NT2/D1 (cell line): ENCODE results near the gene PRRG3.

ENCODE experiments used
- YY1 ChIP-seq: IDR thresholded peaks from 2 replicates; pipeline ENCODE4 v1.6.1; 2011; ENCODE audit not compliant: insufficient read length, insufficient read depth
- ZNF274 ChIP-seq: IDR thresholded peaks from 2 replicates; pipeline ENCODE4 v1.6.1; 2011; ENCODE audit warnings: mild to moderate bottlenecking, low read depth, low read length

GRCh38 chrX:151736685-151737084 lies 41.4 kb downstream of the PRRG3 start:
- TF ChIP-seq ZNF274 (no peak), YY1 (no peak)
